Cardiac muscle cell (in vitro differentiated cells and primary cell): ENCODE results near the gene OBP2B. TPM values are rescaled to one million over a fixed set of nuclear protein-coding genes. Genes with fewer than 3 reads are reported as not detected.
"Not testable (repeated sequence)": the region's sequence is repeated elsewhere in the genome, so short reads cannot be mapped to it uniquely, and the experiment has no call there.

ENCODE experiments used
- DNase-seq, 2 donors: peaks; one replicate each; pipeline versions ENCODE4 v3.0.0 to v3.0.0-alpha.2; 2010 to 2017; ENCODE audit warnings: low read depth in 1 of 2, low spot score in 1 of 2
- H3K27ac ChIP-seq: fragments of 200-600 bp; sonication (generic); 2 replicates; pipeline ENCODE4 v1.5.1; 2016
- H3K27me3 ChIP-seq: fragments of 200-600 bp; sonication (generic); 2 replicates; pipeline ENCODE4 v1.6.0; 2016; ENCODE audit warnings: control low read depth
- H3K36me3 ChIP-seq: fragments of 200-600 bp; sonication (generic); 2 replicates; pipeline ENCODE4 v1.5.1; 2016; ENCODE audit warnings: control low read depth
- H3K4me1 ChIP-seq: fragments of 200-600 bp; sonication (generic); 2 replicates; pipeline ENCODE4 v1.8.1; 2017; ENCODE audit warnings: low read depth, mild to moderate bottlenecking, mixed run types
- H3K4me3 ChIP-seq: fragments of 200-600 bp; sonication (generic); 2 replicates; pipeline ENCODE4 v1.5.1; 2016; ENCODE audit warnings: mild to moderate bottlenecking
- H3K9me3 ChIP-seq: fragments of 200-600 bp; sonication (generic); 2 replicates; pipeline ENCODE4 v1.5.1; 2017; ENCODE audit warnings: low read depth, mild to moderate bottlenecking, control low read depth
- polyA plus RNA-seq: library from polyadenylated mRNA; unstranded; fragments of >200 nt; fragmentation: Nextera tagmentation; extraction: Ambion mirVana; gene quantifications from 2 replicates; pipeline ENCODE4 v1.2.1, GENCODE V29; 2016
- total RNA-seq: library from RNA; depleted of rRNA; stranded (reverse); fragments of >200 nt; gene quantifications from 2 replicates; pipeline ENCODE4 v1.2.3, GENCODE V29; 2016
- TF ChIP-seq, protein P1 (sequence below): IDR thresholded peaks from 2 replicates; pipeline ENCODE4 v1.5.1; 2012; ENCODE audit warnings: low read depth, mild to moderate bottlenecking, low read length

The OBP2B gene
- total and polyA plus RNA-seq, 2 experiments from 2014 or later: 0.35 TPM; not detected in 1

GRCh38 chr9:133181561-133181960, 27.5 kb downstream of the OBP2B start:
- Histone ChIP-seq H3K36me3 (no peaks in the 10 kb centered on the region), H3K9me3 (no peaks in the 10 kb centered on the region), H3K4me3 (no peak overlapping the region), H3K27ac (no peak overlapping the region), H3K4me1 (no peaks in the 10 kb centered on the region), H3K27me3 (peaks cover 21% of the 10 kb centered on the region)
- DNase-seq: no peak
- TF ChIP-seq, protein P1, sequence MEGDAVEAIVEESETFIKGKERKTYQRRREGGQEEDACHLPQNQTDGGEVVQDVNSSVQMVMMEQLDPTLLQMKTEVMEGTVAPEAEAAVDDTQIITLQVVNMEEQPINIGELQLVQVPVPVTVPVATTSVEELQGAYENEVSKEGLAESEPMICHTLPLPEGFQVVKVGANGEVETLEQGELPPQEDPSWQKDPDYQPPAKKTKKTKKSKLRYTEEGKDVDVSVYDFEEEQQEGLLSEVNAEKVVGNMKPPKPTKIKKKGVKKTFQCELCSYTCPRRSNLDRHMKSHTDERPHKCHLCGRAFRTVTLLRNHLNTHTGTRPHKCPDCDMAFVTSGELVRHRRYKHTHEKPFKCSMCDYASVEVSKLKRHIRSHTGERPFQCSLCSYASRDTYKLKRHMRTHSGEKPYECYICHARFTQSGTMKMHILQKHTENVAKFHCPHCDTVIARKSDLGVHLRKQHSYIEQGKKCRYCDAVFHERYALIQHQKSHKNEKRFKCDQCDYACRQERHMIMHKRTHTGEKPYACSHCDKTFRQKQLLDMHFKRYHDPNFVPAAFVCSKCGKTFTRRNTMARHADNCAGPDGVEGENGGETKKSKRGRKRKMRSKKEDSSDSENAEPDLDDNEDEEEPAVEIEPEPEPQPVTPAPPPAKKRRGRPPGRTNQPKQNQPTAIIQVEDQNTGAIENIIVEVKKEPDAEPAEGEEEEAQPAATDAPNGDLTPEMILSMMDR: no peak

GRCh38 chr9:133180953-133181352, 28.1 kb downstream of the OBP2B start:
- H3K4me3 ChIP-seq: no peak overlapping the region
- TF ChIP-seq, protein P1: no peak
- no peaks in the 10 kb centered on the region for H3K36me3 ChIP-seq
- no peak for DNase-seq
- H3K9me3 ChIP-seq: no peaks in the 10 kb centered on the region
- peaks cover 20% of the 10 kb centered on the region for H3K27me3 ChIP-seq
- H3K4me1 ChIP-seq: no peaks in the 10 kb centered on the region
- H3K27ac ChIP-seq: no peak overlapping the region

GRCh38 chr9:133173056-133173455, 36.0 kb downstream of the OBP2B start:
- H3K9me3 ChIP-seq: no peaks in the 10 kb centered on the region
- H3K36me3 ChIP-seq: no peaks in the 10 kb centered on the region
- DNase-seq: no peak
- no peaks in the 10 kb centered on the region for H3K4me1 ChIP-seq
- TF ChIP-seq, protein P1: no peak
- no peak overlapping the region for H3K4me3 ChIP-seq
- no peak overlapping the region for H3K27ac ChIP-seq
- H3K27me3 ChIP-seq: no peaks in the 10 kb centered on the region

DNA sequence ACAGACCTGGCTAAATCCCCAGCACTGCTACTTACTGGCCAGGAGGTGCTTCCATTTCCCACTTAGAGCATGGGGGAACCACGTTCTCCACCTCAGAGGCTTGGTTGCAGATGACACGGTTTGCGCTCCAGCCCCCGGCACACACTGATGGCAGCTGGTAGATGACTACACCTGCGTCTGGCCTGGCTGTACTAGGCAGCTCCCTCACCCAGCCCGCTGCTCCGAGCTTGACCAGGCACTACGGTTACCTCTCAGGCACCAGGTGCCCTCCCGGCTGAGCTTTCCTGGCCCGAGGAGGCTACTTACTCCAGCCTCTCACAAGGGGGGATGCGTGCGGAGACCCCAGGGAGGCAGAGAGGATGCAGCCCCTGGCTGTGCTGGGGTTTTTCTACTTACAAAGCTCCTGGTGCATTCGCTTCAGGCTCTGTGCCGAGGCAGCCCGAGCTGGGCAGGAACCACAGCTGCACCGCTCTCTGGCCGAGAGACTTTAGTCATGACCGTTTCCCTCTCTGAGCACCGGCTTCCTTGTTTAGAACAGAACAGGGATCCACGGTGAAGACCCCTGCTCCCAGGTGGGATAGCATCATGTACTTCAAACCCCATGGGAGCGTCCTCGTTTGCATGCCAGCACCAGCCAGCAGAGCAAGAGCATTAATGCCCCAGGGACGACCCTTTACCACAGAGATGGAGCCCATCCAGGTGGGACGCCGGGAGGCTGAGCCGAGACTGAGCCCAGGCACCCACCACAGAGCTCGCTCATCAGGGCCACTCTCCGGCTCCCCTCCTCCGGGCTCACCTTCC, 37.7 kb downstream of the OBP2B start:
- Histone ChIP-seq H3K27me3 (no peaks in the 10 kb centered on the region), H3K36me3 (no peaks in the 10 kb centered on the region), H3K4me1 (no peaks in the 10 kb centered on the region), H3K27ac (no peak overlapping the region), H3K4me3 (no peak overlapping the region), H3K9me3 (no peaks in the 10 kb centered on the region)
- DNase-seq: no peak
- TF ChIP-seq, protein P1: no peak

GRCh38 chr9:133170716-133171115, 38.3 kb downstream of the OBP2B start:
- Histone ChIP-seq H3K4me1 (no peaks in the 10 kb centered on the region), H3K27me3 (no peaks in the 10 kb centered on the region), H3K36me3 (no peaks in the 10 kb centered on the region), H3K9me3 (no peaks in the 10 kb centered on the region), H3K27ac (no peak overlapping the region), H3K4me3 (no peak overlapping the region)
- DNase-seq: no peak
- TF ChIP-seq, protein P1: no peak

DNA sequence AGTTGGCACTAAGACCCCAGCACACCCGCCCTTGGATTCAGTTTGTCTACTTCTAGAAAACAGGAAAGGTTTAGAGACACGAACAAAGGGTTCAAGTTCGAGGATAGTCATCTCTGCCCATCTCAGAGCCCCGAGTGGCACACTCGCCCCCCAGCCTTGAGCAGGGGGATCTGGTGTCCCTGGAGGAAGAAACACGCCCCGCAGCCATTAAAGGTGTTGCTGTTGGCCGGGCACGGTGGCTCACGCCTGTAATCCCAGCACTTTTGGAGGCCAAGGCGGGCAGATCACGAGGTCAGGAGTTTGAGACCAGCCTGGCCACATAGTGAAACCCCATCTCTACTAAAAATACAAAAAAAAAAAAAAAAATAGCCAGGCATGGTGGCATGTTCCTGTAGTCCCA, 39.4 kb downstream of the OBP2B start:
- not testable (repeated sequence) for H3K4me1 ChIP-seq, DNase-seq, H3K9me3 ChIP-seq, H3K36me3 ChIP-seq, H3K4me3 ChIP-seq, H3K27me3 ChIP-seq, H3K27ac ChIP-seq
